GM18517 (cell line): ENCODE data around the gene TKFC.

ENCODE experiments used
- ATAC-seq: cut with Tn5 transposase; IDR thresholded peaks from one replicate; pipeline ENCODE4 v1.9.1; 2021; ENCODE audit warnings: mild to moderate bottlenecking, moderate library complexity; ENCODE audit not compliant: unreplicated experiment

TKFC gene, protein sequence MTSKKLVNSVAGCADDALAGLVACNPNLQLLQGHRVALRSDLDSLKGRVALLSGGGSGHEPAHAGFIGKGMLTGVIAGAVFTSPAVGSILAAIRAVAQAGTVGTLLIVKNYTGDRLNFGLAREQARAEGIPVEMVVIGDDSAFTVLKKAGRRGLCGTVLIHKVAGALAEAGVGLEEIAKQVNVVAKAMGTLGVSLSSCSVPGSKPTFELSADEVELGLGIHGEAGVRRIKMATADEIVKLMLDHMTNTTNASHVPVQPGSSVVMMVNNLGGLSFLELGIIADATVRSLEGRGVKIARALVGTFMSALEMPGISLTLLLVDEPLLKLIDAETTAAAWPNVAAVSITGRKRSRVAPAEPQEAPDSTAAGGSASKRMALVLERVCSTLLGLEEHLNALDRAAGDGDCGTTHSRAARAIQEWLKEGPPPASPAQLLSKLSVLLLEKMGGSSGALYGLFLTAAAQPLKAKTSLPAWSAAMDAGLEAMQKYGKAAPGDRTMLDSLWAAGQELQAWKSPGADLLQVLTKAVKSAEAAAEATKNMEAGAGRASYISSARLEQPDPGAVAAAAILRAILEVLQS

DNA sequence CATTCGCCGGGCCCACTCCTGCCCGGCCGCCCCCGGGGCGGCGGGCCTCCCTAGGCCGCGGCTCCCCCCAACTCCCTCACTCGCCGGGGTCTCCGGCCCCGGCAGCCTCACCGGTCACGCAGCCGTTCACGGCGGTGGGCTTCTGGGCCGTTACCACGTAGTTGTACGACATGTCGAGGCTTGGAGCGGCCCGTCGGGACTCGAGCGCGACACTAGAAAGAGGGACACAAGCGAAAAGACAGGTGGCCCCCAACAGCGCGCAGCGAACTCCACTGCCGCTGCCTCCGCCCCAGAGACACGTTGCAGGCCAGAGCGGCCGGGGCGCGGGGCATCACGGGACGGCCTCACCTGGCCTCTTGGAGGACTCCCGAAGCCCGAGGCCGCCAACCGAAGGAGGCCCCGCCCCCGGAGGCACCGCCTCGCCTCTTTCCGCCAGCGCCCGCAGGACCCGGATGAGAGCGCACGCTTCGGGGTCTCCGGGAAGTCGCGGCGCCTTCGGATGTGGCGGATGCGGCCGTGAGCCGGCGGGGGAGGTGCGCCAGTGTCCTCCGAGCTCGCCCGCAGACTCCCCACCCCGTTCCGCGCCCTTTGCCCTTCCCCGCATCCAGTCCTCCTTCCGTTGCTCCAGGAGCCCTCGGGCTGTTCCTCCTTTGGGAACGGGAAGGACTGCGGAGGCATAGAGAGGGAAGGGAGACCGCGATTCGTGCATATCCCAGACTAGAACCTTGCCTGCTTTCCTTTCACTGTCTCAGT, at the start of gene TKFC, which contains the start of gene DDB1:
Gene TKFC (plus strand): TSS at position 432 of the 753 bp plus-strand sequence. CDS start 1,501 bp downstream, outside the sequence.
Gene DDB1 (minus strand): TSS at position 309 of the 753 bp plus-strand sequence. CDS start 137 bp downstream, at position 172.
- ATAC-seq: peak; percentile 76

DNA sequence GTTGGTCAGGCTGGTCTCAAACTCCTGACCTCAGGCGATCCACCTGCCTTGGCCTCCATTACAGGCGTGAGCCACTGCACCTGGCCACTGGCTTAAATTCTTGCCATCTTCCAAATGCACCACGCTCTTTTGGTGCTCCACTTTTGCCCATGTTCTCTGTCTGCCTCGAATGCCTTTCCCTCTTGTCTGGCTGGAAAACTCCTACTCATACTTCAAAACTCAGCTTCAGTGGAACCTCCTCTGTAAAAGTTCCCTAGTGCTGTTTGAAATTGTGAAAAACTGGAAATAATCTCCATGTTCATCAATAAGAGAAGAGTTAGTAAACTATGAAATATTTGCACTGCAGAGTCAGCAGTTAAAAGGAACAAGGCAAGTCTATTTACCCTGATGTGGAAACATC, 49.4 kb upstream of the TKFC start:
- ATAC-seq: no peak

DNA sequence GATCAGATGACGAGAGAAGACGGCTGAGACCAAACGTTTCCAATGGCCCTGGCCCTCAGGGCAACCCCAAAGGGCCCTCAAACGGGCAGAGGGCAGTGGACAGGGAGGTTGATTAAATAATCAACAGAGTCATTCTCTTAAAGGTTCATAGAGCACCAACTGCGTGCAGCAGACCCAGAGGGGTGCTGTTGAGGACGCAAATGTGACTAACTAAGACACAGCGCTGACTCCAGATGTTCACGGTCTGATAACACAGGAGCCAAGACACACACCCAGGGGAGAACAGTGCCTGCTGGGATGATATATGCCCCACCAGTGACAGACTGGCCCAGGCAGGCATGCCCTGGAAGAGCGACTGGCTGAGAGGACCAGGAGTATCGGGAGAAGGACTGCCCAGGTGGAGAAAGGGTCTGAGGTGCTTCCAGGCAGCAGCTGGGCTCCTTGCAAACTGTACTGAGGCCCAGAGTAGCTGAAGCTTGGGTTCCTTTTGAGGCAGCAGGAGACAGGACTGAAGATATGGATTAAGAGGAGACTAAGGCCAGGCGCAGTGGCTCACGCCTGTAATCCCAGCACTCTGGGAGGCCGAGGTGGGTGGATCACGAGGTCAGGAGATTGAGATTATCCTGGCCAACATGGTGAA, 45.6 kb upstream of the TKFC start:
- ATAC-seq: no peak

DNA sequence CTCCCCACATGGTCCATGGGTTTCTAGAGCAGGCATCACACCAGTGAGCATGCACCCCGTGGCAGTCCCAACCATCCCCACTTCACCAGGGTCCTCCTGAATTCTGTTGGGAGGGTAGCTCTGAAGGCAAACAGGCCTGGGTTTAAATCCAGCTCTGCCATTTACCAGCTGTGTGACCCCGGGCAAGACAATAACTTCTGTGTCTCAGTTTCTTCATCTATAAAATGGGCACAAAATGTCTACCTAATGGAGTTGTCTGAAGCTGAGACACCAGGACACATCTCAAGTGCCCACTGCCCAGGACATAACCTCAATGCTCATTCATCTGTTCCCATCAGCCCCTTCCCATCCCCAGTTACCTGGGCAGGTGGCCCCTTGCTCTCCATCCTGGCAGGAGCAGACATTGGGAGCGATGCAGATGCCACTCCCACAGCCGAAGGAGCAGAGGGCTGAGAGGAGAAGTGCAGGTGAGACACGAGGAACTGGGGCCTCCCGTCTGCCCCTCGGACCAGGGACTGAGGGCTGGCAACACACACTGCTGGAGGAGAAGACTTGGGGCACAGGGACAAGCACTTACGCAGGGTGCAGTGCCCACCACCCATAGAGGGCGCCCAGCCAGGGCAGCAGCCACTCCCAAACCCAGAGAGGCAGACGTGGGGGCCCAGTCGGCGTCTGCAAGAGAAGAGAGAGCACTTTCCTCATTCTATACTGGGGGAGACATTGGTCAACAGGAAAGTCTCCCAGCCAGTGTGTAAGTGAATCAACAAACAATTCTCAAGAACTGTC, 41.9 kb upstream of the TKFC start:
- no peak for ATAC-seq

DNA sequence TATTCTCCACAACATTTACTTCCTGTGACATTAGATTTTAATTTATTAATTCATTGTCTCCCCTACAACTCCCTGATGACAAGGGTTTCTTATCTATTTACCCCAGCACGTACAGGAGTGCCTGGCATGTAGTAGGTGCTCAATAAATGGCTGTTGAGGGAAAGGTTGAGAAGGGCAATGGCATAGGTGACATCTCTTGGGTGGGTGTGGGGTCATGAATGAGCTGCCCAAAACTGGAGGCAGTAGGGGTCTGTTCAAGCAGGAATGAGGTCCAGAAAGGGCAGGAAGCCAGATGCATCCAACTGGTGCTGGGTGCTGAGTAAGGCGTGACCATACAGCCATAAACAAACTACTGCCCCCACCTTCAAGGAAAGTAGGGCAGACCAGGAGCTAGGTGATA, 40.7 kb upstream of the TKFC start:
- no peak for ATAC-seq

DNA sequence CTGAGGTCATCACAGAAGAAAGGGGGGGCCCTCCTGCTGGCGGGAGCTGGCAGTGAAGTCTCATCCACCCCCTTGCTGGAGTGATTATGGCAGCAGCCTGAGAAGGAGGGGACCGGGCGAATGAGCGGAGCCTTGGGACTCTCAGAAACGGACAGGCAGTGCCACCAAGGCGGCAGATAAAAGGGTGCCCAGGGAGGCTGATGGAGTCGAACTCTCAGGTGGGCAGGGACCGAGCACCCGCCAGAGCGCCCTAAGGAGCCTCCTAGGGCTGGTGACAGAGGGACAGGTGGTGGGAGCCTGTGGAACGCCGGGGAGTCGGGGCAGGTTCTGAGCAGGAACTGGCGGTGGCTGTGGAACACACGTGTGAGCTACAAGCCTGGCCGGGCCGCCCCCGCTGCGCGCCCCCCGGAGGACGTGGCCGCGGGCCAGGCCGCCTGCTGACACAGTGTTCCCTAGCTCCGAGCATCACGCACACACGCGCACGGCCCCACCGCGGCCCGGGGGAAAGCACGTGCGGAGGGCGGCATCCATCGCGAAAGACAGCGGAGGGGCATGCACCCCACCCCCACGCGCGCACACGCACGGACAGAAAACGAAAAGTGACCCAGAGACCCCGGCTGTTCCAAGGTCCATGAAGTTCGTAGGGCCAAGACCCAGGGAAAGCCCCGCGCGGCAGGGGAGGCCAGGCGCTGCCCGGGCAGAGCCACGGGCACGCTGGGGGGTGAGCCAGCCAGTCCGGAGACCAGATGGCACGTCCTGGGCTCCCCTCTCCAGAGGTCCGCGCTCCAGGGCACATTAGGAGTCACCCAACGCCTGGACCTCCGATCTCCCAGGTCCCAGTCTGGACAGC, 38.9 kb upstream of the TKFC start:
- ATAC-seq: peak; percentile 37

DNA sequence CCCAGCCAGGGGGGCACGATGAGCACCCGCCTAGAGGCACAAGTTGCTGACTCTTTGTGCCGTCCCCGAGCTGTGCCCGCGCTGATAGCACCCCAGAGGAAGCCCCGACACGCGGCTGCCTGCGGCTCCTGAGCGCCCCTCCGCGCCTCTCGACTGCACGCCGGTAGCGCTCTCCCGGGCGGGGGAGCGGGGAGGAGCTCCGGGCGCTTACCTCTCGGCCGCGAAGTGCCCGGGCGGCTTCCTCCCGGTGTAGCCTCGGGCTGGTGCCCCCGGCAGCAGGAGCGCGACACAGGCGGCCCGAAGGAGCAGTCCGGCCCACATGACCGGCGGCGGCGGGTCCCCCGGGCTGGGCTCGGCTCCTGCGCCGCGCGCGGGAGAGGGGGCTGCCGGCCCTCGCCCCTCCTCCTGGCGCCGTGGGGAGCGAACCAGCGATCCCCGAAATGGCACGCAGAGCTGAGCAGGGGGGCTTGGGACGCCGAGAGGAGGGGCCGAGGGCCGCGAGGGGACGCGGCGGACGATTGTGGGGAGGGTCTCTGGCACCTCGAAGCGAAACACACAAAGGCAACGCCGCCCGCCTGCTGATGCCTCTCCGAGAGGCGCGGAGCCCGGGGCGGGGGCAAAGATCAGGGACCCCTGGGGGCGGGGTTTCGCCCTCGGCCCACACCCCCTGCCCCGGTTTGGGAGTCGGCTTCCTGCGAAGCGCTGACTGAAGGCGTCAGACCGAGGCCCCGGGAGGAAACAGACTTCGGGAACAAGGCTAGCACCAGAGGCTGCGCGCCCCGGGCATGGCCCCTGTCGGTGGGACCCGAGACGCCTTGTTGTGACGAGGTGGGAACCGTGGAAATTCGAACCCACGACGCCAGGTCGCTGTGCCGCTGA, 38.1 kb upstream of the TKFC start, which contains the start of gene VWCE:
Gene VWCE (minus strand): TSS at position 600 of the 879 bp plus-strand sequence. CDS start 279 bp downstream, at position 321.
- ATAC-seq: peak; percentile 60

DNA sequence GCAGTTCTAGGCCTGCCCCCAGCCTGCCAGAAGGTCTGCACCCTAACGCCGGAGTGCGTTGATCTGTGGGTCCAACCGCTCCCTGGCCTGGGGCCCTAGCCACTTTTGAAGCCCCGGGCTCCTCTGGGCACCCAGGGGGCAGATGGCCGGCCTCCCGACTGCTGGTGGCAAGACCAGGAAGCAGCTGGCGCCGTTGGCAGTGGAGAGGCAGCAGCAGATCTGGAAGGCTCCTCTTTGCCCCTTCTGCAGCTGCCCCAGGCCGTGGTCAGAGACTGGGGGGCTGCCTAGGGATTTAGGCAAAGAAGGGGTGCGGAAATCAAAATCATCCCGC, 37.5 kb upstream of the TKFC start:
- no peak for ATAC-seq

DNA sequence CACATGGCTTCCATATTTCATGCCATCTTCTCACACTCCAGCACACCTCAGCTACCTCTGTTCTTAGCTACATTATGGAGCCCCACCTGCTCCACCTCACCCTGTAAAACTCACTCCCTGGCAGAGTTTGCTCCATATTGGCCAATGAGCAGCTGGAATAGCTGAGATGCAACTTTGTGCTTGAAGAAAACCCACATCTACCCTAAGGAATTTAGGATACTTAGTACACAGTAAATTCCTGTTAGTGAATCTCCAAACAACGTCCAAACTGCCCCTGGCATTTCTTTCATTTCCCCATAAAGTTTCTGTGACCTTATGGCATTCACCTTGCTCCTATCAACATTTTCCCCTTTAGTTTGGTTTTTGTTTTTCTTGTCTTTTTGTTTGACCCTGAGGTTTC, 35.7 kb upstream of the TKFC start:
- no peak for ATAC-seq

DNA sequence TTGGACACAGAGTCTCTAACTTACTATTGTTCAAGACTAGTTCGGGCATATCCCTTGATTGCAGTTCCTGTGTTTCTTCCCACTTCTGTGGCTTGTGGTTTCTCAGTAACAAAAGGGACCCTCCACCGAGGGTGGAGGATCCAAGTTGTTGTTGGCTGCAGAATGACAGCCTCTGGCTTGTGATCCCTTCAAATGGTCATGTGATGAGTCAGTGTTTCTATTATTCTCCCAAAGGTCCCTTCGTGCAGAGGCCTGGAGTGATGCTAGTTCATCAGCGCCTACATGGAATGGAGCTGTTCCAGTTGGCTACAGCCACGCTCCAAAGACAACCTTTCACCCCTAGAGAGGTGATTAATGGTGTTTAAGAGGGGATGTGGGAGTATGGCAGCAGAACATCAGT, 35.3 kb upstream of the TKFC start:
- ATAC-seq: no peak

DNA sequence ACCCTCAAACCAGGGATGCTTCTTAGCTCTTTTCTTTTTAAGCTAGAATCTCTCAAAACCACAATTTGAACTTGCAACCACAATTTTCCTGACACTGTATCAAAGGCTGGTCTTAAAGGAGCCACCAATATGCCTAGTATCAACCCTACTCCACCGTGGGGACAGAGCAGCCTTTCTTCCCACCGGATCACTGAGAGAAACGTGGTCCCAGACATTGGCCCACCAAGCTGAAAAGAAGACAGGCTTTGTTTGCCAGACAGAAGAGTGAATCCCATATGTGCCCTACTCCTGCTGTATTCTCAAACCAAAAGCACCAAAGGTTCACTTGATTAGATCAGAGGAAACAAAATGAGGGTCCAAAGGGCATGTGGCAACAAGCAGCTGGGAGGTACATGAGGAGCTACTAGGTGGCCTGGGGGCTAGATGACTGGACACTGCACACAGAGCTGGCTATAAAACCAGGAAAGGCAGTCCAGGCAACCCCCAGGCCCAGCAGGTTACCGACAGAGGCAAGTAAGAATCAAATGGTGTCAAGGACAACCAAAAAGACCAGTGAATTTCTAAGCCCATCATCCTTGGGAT, 34.3 kb upstream of the TKFC start:
- no peak for ATAC-seq

DNA sequence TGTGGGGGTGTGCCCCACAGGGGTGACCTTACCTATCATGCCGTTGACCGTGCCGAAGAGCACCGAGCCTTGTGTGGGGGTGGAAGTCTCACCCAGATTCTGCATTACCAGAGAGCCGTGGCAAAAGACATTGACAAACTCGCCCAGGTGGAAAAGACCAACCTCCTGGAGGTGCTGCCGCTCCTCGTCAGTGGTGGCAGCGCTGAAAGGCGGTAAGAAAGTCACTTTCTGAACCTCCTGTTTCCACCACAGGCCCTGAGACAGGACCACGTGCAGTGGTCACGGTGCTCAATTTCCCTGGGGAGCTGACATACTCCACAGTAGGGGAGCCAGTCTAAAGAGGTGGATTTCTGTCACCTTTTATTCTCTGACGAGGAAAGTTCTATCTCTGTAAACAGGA, 30.5 kb upstream of the TKFC start:
- ATAC-seq: no peak

DNA sequence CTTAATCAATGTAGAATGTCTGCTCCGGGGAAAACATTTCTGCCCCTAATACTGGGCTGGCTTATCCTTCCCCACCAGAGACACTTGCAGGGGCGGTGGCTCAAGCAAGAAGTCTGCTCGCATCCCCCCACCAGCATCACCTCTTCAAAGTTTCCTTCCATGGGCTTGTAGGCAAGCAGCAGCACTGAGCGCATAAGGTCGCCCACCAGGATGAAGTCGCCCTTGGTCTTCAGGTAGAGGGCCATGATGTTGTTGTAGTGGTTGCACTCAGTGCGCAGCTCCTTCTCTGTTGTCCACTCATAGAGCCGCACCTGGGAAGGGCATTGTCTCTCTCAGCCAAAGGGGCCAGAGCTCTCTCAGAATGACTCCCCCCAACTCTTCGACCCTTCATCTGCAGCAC, 29.3 kb upstream of the TKFC start:
- ATAC-seq: no peak

DNA sequence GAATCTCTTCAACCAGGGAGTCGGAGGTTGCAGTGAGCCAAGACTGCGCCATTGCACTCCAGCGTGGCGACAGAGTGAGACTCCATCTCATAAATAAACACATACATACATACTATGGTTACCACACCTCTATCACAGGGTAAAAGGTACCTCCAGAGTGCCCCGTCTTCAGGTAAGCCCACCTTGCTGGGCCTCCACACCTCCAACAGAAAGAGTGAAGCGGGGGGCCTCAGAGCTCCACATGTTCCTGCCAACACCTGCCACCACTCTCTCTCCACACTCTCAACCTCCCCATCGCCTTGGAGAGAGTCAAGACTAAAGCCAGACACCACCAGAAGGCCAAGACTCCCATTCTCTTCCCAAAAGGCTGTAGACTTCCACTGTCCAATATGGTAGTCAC, 27.6 kb upstream of the TKFC start:
- no peak for ATAC-seq

DNA sequence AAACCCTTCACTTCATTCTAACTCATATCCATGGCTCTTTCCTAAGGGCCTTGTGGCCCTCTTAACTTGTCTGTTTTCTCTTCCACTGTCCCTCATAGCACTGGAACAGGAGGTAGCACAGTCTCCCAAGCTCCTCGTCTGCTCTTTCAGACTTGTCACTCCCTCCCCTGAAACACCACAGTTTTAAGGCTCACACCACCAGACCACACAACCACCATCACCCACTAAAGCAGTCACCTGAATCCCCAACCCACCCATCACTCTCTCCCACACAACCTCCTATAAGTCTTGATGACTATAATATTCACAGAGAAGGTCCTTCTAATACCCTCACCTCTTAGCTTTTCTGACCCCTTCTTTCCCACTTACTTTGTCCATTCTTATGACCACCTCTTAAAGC, 26.8 kb upstream of the TKFC start:
- no peak for ATAC-seq

DNA sequence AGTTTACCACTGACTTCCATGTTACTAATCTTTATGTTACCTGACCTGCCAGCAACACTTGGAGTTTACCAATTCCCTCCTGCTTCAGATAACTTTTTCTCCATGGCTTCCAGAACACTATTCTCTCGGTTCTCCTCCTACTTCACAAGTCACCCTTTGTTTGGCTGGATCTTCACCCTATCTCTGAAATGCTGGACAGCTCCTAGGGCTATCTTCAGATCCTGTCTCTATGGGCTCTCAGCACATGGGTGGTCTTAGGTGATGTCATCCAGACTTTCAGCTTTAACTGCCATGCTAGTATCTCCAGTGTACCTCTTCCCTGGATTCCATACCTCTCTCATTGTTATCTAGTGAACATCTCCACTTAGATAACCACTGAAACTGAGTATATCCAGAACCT, 25.7 kb upstream of the TKFC start:
- ATAC-seq: no peak

DNA sequence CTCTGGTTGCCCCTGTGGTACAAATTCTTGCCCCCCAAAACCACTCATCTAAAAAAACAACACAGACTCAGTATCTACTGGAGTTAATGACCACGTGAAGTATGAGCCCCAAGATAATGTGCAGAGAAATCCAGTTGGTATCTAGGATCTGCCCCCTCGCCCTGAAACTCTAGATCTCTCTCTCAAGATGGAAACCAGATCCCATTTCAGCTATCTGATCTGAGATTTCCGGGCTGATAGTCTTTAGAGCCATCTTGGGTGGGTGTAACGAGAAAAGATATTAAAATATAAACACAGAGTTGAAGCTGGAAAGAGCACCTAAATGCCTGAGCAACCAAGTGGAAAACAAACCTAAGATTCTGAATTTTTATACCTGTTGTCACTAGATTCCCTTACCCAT, 23.9 kb upstream of the TKFC start:
- no peak for ATAC-seq

DNA sequence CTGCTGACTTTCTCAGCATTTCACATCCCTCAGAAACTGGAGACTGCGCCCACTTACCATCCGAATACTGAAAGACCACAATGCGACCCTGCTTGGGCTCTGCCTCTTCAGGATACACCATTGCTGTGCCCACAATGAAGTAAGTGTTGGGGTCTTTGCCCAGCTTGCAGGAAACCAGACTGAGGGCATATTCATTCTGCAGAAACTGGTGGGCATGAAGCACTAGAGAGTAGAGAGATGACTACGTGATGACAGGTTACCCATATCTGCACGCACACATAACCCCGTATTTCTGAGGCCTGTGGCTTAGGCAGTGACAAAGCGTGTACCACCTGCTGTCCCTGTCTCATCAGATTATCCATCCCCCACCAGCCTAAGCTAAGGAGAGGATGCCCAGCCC, 23.3 kb upstream of the TKFC start:
- ATAC-seq: no peak
